ENCODE results near the gene TBL1Y. TPM values are rescaled to one million over a fixed set of nuclear protein-coding genes. Genes with fewer than 3 reads are reported as not detected.
"Not testable (repeated sequence)": the region's sequence is repeated elsewhere in the genome, so short reads cannot be mapped to it uniquely, and the experiment has no call there.

The TBL1Y gene
- total RNA-seq, 1 donor from 2014 or later = not detected

DNA sequence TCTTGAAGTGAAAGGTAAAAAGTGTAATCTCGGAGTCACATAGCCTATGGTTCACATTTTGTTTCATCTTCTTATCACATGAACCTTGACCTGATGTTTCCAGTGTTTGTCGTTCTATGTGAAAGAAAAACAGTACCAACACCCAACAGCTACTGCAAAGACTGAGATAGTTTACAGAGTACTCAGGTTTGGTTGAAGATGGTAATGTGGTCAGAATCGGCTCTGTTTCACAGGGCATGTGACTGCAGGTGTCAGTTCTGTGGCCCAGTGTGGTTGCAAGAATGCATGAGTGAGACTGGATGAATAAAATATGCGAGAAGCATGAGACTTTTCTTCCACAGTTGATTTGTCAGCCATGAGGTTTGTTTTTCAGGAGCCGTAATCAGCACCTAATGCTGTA, 130.2 kb downstream of the TBL1Y start:
- no peaks in the 10 kb centered on the region for H3K9me3 ChIP-seq
- no peaks in the 10 kb centered on the region for H3K4me1 ChIP-seq
- DNase-seq (ENCODE audit: low spot score in 2 of 2) = no peak
- intact Hi-C loops (cut with DNase I) = no loop called here
- H3K27me3 ChIP-seq = no peaks in the 10 kb centered on the region
- H3K27ac ChIP-seq = no peak overlapping the region
- no peaks in the 10 kb centered on the region for H3K36me3 ChIP-seq
- no peak overlapping the region for H3K4me3 ChIP-seq
- TF ChIP-seq, protein P1, sequence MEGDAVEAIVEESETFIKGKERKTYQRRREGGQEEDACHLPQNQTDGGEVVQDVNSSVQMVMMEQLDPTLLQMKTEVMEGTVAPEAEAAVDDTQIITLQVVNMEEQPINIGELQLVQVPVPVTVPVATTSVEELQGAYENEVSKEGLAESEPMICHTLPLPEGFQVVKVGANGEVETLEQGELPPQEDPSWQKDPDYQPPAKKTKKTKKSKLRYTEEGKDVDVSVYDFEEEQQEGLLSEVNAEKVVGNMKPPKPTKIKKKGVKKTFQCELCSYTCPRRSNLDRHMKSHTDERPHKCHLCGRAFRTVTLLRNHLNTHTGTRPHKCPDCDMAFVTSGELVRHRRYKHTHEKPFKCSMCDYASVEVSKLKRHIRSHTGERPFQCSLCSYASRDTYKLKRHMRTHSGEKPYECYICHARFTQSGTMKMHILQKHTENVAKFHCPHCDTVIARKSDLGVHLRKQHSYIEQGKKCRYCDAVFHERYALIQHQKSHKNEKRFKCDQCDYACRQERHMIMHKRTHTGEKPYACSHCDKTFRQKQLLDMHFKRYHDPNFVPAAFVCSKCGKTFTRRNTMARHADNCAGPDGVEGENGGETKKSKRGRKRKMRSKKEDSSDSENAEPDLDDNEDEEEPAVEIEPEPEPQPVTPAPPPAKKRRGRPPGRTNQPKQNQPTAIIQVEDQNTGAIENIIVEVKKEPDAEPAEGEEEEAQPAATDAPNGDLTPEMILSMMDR (IDR thresholded peaks at IDR 0.05) = no peak

DNA sequence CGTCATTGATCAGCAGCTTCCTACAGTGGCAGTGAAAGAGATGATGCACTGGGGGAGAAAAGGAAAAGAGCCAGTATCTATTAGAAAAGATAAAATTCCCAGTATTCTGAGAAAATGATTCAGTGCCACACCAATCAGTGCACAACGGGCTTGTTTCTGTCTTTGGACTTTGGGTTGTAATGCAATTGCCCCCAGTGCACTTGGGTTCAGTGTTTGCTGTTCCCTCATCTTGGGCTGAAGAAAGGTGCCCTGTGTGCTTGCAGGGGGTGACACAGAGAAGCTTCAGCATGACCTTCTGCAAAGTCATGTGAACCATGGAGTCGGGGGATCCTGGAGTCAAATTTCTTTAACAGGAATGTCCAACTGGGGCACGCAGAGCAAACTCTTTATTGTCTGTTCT, 131.5 kb downstream of the TBL1Y start:
- Histone ChIP-seq H3K36me3 (no peaks in the 10 kb centered on the region), H3K4me3 (no peak overlapping the region), H3K27ac (no peak overlapping the region), H3K9me3 (no peaks in the 10 kb centered on the region), H3K27me3 (no peaks in the 10 kb centered on the region), H3K4me1 (no peaks in the 10 kb centered on the region)
- intact Hi-C loops (cut with DNase I) = no loop called here
- DNase-seq (ENCODE audit: low spot score in 2 of 2) = no peak
- TF ChIP-seq, protein P1 (IDR thresholded peaks at IDR 0.05) = no peak

DNA sequence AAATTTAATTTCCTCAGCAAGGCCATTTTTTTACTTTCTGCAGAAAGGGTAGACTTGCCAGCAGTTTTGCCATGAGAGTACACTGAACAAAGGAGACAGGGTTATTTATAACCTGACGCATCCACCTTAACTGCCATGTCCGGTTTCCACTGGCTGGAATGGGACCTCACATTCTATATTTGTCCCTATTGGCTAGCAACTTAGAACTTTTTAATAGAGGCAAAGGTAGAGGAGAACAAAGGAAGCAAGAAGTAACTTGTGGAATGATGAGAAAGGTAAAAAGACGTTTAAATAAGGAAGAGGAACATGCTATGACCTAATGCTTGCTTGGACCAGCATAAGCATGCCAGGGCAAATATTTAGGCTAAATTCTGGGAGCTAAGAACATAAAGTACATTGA, 142.0 kb downstream of the TBL1Y start:
- H3K27me3 ChIP-seq; H3K36me3 ChIP-seq; H3K4me1 ChIP-seq; intact Hi-C loops (cut with DNase I); DNase-seq (ENCODE audit: low spot score in 2 of 2); H3K4me3 ChIP-seq; H3K9me3 ChIP-seq; H3K27ac ChIP-seq: not testable (repeated sequence)

DNA sequence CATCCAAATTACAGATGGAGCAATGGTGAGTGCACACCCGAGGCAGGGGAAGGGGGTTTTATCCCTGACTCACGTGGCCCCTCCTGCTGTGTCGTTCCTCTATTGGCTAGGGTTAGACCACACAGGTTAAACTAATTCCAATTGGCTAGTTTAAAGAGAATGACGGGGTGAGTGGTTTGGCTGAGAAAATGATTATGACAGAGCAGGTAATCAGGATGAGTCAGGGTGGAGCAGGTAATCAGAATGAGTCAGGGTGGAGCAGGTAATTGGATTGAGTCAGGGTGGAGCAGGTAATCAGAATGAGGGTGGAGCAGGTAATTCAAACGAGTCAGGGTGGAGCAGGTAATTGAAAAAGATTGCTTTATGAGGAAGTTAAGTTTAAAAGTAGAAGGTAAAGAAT, 146.4 kb downstream of the TBL1Y start:
- DNase-seq (ENCODE audit: low spot score in 2 of 2) = no peak
- intact Hi-C loops (cut with DNase I) = no loop called here
- TF ChIP-seq, protein P1 (IDR thresholded peaks at IDR 0.05) = no peak
- H3K27ac ChIP-seq = no peak overlapping the region
- H3K27me3 ChIP-seq = no peaks in the 10 kb centered on the region
- H3K9me3 ChIP-seq = no peaks in the 10 kb centered on the region
- no peaks in the 10 kb centered on the region for H3K4me1 ChIP-seq
- no peak overlapping the region for H3K4me3 ChIP-seq
- no peaks in the 10 kb centered on the region for H3K36me3 ChIP-seq

DNA sequence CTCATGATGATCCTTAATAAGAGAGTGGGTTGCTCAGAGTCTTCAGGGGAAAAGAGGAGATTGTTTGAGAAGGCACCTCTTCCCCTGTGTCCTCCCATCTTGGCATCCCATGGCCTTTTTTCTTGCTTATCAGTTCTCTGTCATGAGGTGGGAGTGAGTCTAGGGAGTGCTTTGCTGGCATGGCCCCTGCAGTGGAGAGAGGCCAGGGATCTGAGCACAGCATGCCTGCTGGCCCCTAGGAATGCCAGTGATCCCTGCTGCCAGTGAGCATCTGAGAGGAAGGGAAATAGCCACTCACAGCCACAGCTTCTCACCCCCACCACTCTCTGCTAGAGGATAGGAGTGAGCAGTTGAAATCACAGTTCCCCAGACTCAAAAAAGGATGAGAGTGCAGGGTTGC, 168.2 kb downstream of the TBL1Y start:
- H3K27me3 ChIP-seq = no peaks in the 10 kb centered on the region
- no peak overlapping the region for H3K4me3 ChIP-seq
- TF ChIP-seq, protein P1 (IDR thresholded peaks at IDR 0.05) = no peak
- no peaks in the 10 kb centered on the region for H3K9me3 ChIP-seq
- H3K27ac ChIP-seq = no peak overlapping the region
- DNase-seq (ENCODE audit: low spot score in 2 of 2) = no peak
- H3K4me1 ChIP-seq = no peaks in the 10 kb centered on the region
- no peaks in the 10 kb centered on the region for H3K36me3 ChIP-seq
- intact Hi-C loops (cut with DNase I) = no loop called here

DNA sequence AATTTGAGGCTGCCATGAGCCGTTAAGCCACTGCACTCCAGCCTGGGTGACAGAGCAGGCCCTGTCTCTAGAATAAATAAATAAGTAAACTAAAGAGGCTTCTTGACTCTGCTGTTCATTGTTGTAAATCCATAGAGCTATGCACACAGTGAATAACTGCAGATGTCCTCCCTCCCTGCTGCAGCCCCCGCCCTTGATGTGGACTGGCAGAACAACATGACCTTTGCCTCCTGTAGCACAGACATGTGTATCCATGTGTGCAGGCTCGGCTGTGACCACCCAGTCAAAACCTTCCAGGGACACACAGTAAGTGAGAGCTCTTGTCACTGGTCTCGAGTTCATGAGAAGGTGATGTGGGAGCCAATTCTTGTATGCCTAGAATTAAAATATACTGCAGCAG, 170.1 kb downstream of the TBL1Y start:
- intact Hi-C loops (cut with DNase I) = not testable (repeated sequence)

DNA sequence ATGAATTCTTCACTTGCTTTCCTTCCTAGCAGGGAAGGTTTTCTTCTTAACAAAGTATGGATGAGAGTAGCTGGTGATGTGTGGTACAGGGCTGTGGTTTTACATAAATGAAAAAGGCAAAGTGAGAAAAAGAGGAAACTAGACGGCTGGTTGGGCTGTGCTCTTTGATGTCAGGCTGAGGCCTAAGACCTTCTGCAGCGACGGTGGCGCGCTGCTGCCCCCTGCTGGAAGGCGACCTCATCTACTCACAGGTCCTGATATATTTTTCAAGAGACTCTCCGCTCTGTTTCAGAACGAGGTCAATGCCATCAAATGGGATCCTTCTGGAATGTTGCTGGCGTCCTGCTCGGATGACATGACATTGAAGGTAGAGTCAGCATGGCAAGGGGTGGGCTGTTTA, 175.1 kb downstream of the TBL1Y start:
- Histone ChIP-seq H3K27ac (no peak overlapping the region), H3K27me3 (no peaks in the 10 kb centered on the region), H3K36me3 (no peaks in the 10 kb centered on the region), H3K4me3 (no peak overlapping the region), H3K4me1 (no peaks in the 10 kb centered on the region), H3K9me3 (no peaks in the 10 kb centered on the region)
- TF ChIP-seq, protein P1 (IDR thresholded peaks at IDR 0.05) = no peak
- intact Hi-C loops (cut with DNase I) = no loop called here
- no peak for DNase-seq (ENCODE audit: low spot score in 2 of 2)

More for the DNA sequence above, 170.1 kb downstream of the TBL1Y start:
- not testable (repeated sequence) for H3K27me3 ChIP-seq; H3K9me3 ChIP-seq; H3K4me1 ChIP-seq; H3K36me3 ChIP-seq; H3K4me3 ChIP-seq; H3K27ac ChIP-seq; DNase-seq (ENCODE audit: low spot score in 2 of 2)
